HG03066 (cell line): Measurements from ENCODE around the gene SLC2A8.

ENCODE experiments used
- ATAC-seq: cut with Tn5 transposase; IDR thresholded peaks from one replicate; pipeline ENCODE4 v1.9.1; 2021; ENCODE audit warnings: low read depth; ENCODE audit not compliant: unreplicated experiment

Gene SLC2A8

GRCh38 chr9:127396808-127397645, at the start of gene SLC2A8:
Gene SLC2A8 (plus strand): TSS chr9:127397169. CDS start chr9:127397231, 62 bp downstream.
- peak; percentile 93 for ATAC-seq

GRCh38 chr9:127347831-127348776, 48.9 kb upstream of the SLC2A8 start:
- ATAC-seq = no peak

GRCh38 chr9:127349483-127350113, 47.4 kb upstream of the SLC2A8 start:
- ATAC-seq = no peak

- ATAC-seq = no peak
Measured at GRCh38 chr9:127351182-127352166, 45.5 kb upstream of the SLC2A8 start.

- no peak for ATAC-seq
Measured at GRCh38 chr9:127353882-127354281, 43.1 kb upstream of the SLC2A8 start.

- no peak for ATAC-seq
Measured at GRCh38 chr9:127356906-127357305, 40.1 kb upstream of the SLC2A8 start.

GRCh38 chr9:127358023-127358535, 38.9 kb upstream of the SLC2A8 start:
- no peak for ATAC-seq

GRCh38 chr9:127358770-127359169, 38.2 kb upstream of the SLC2A8 start:
- ATAC-seq = no peak

- no peak for ATAC-seq
Measured at GRCh38 chr9:127360250-127360649, 36.7 kb upstream of the SLC2A8 start.

GRCh38 chr9:127360829-127361228, 36.1 kb upstream of the SLC2A8 start:
- ATAC-seq = no peak

GRCh38 chr9:127361561-127361960, 35.4 kb upstream of the SLC2A8 start:
- ATAC-seq = no peak

- ATAC-seq = no peak
Measured at GRCh38 chr9:127362829-127363228, 34.1 kb upstream of the SLC2A8 start.

- ATAC-seq = no peak
Measured at GRCh38 chr9:127365461-127365860, 31.5 kb upstream of the SLC2A8 start.

GRCh38 chr9:127366594-127366993, 30.4 kb upstream of the SLC2A8 start:
- no peak for ATAC-seq

GRCh38 chr9:127368852-127369402, 28.0 kb upstream of the SLC2A8 start:
- no peak for ATAC-seq

GRCh38 chr9:127369428-127369827, 27.5 kb upstream of the SLC2A8 start:
- ATAC-seq = no peak

GRCh38 chr9:127370147-127370579, 26.8 kb upstream of the SLC2A8 start:
- no peak for ATAC-seq

GRCh38 chr9:127370672-127371648, 26.0 kb upstream of the SLC2A8 start:
- no peak for ATAC-seq
